KMS-11 (cell line): ENCODE results near the gene MPP7.

Source experiments
- H2AFZ ChIP-seq: fragments of 200-600 bp; sonication (generic); 2 replicates; pipeline ENCODE4 v1.6.1; 2016; ENCODE audit warnings: antibody characterized with exemption, mixed run types, low read depth
- H3K27ac ChIP-seq: fragments of 200-600 bp; sonication (generic); 2 replicates; pipeline ENCODE4 v1.6.1; 2016; ENCODE audit warnings: mild to moderate bottlenecking, mixed run types
- H3K27me3 ChIP-seq: fragments of 200-600 bp; sonication (generic); 2 replicates; pipeline ENCODE4 v1.6.1; 2017; ENCODE audit warnings: mild to moderate bottlenecking, low read depth, mixed run types, moderate library complexity; ENCODE audit not compliant: insufficient read depth
- H3K36me3 ChIP-seq: fragments of 200-600 bp; sonication (generic); 2 replicates; pipeline ENCODE4 v1.6.1; 2017; ENCODE audit warnings: mild to moderate bottlenecking, mixed run types; ENCODE audit not compliant: insufficient read depth
- H3K4me1 ChIP-seq: fragments of 200-600 bp; sonication (generic); 2 replicates; pipeline ENCODE4 v1.6.1; 2016; ENCODE audit warnings: mild to moderate bottlenecking, low read depth, mixed run types; ENCODE audit not compliant: poor library complexity, severe bottlenecking
- H3K4me2 ChIP-seq: fragments of 200-600 bp; sonication (generic); 2 replicates; pipeline ENCODE4 v1.7.0; 2016; ENCODE audit warnings: mild to moderate bottlenecking, mixed run types
- H3K4me3 ChIP-seq: fragments of 200-600 bp; sonication (generic); IDR thresholded peaks from 2 replicates; pipeline ENCODE4 v1.6.1; 2017; ENCODE audit warnings: low read depth, low read length, mixed read lengths; ENCODE audit not compliant: insufficient read depth
- H3K79me2 ChIP-seq: fragments of 200-600 bp; sonication (generic); 2 replicates; pipeline ENCODE4 v1.6.1; 2016; ENCODE audit warnings: low read depth, mixed run types; ENCODE audit not compliant: insufficient read depth
- H3K9ac ChIP-seq: fragments of 200-600 bp; sonication (generic); 2 replicates; pipeline ENCODE4 v1.6.1; 2016; ENCODE audit warnings: mild to moderate bottlenecking, mixed run types
- H4K20me1 ChIP-seq: fragments of 200-600 bp; sonication (generic); 2 replicates; pipeline ENCODE4 v1.6.1; 2016; ENCODE audit warnings: mild to moderate bottlenecking, mixed run types; ENCODE audit not compliant: insufficient read depth
- TF ChIP-seq, protein P1 (sequence below): fragments of 200-600 bp; sonication (generic); conservative IDR thresholded peaks from 2 replicates; pipeline ENCODE4 v1.6.1; 2017; ENCODE audit warnings: low read depth, mild to moderate bottlenecking, antibody characterized with exemption, low read length, moderate library complexity, mixed read lengths

MPP7 gene

GRCh38 chr10:28291881-28292297 lies 11.0 kb downstream of the MPP7 start:
- Histone ChIP-seq H3K36me3 (no peaks in the 10 kb centered on the region), H4K20me1 (no peaks in the 10 kb centered on the region), H3K4me1 (no peaks in the 10 kb centered on the region), H3K9ac (no peak overlapping the region), H3K4me3 (no peak overlapping the region), H3K27me3 (no peaks in the 10 kb centered on the region), H3K79me2 (no peaks in the 10 kb centered on the region), H3K4me2 (no peak overlapping the region), H2AFZ (no peak overlapping the region), H3K27ac (no peak overlapping the region)
- TF ChIP-seq, protein P1, sequence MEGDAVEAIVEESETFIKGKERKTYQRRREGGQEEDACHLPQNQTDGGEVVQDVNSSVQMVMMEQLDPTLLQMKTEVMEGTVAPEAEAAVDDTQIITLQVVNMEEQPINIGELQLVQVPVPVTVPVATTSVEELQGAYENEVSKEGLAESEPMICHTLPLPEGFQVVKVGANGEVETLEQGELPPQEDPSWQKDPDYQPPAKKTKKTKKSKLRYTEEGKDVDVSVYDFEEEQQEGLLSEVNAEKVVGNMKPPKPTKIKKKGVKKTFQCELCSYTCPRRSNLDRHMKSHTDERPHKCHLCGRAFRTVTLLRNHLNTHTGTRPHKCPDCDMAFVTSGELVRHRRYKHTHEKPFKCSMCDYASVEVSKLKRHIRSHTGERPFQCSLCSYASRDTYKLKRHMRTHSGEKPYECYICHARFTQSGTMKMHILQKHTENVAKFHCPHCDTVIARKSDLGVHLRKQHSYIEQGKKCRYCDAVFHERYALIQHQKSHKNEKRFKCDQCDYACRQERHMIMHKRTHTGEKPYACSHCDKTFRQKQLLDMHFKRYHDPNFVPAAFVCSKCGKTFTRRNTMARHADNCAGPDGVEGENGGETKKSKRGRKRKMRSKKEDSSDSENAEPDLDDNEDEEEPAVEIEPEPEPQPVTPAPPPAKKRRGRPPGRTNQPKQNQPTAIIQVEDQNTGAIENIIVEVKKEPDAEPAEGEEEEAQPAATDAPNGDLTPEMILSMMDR, result no peak

DNA sequence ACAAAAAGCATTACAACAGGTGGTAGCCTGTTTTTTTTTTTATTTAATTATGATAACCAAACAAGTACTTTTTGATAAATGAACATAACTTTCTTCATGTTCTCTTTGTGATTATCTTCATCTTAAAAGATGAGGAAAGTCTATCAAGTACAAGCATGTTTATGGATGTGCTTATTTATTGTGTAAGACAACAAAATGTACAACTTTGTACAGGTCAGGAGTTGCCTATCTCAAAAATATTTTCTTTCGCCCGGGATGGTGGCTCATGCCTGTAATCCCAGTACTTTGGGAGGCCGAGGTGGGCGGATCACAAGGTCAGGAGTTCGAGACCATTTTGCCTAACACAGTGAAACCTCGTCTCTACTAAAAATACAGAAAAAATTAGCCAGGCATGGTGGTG lies 17.0 kb downstream of the MPP7 start:
- Histone ChIP-seq H4K20me1 (no peaks in the 10 kb centered on the region), H3K9ac (no peak overlapping the region), H3K4me2 (no peak overlapping the region), H2AFZ (no peak overlapping the region), H3K27me3 (no peaks in the 10 kb centered on the region), H3K79me2 (no peaks in the 10 kb centered on the region), H3K4me1 (no peaks in the 10 kb centered on the region), H3K4me3 (no peak overlapping the region), H3K27ac (no peak overlapping the region), H3K36me3 (no peaks in the 10 kb centered on the region)
- TF ChIP-seq, protein P1, result no peak

GRCh38 chr10:28284126-28284525 lies 18.7 kb downstream of the MPP7 start:
- Histone ChIP-seq H3K79me2 (no peaks in the 10 kb centered on the region), H4K20me1 (no peaks in the 10 kb centered on the region), H3K36me3 (no peaks in the 10 kb centered on the region), H3K4me2 (no peak overlapping the region), H3K4me1 (no peaks in the 10 kb centered on the region), H2AFZ (no peak overlapping the region), H3K27ac (no peak overlapping the region), H3K9ac (no peak overlapping the region), H3K27me3 (no peaks in the 10 kb centered on the region), H3K4me3 (no peak overlapping the region)
- TF ChIP-seq, protein P1, result no peak

DNA sequence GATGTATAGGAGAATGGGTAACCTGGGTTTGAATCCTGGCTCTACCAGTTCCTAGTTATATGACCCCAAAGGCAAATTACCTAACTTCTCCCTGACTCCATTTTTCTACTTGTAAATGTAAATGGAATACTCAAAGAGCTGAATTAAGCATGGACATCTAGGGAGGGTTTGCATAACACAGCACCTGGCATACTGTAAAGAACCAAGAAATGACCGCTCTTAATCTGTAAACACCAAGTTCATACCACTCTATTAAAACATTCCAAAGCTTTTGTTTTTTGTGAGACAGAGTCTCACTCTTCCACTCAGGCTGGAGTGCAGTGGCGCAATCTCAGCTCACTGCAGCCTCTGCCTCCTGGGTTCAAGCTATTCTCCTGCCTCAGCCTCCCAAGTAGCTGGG lies 19.6 kb downstream of the MPP7 start:
- no peak overlapping the region for H3K27ac ChIP-seq
- H3K36me3 ChIP-seq, result no peaks in the 10 kb centered on the region
- no peak overlapping the region for H3K4me3 ChIP-seq
- no peaks in the 10 kb centered on the region for H4K20me1 ChIP-seq
- no peaks in the 10 kb centered on the region for H3K79me2 ChIP-seq
- H3K27me3 ChIP-seq, result no peaks in the 10 kb centered on the region
- no peak overlapping the region for H3K9ac ChIP-seq
- TF ChIP-seq, protein P1, result no peak
- H2AFZ ChIP-seq, result no peak overlapping the region
- H3K4me2 ChIP-seq, result no peak overlapping the region
- no peaks in the 10 kb centered on the region for H3K4me1 ChIP-seq
